ENCODE results near the gene KCNB1. TPM values are rescaled to one million over a fixed set of nuclear protein-coding genes. Genes with fewer than 3 reads are reported as not detected.

The KCNB1 gene
- total and polyA plus RNA-seq, 2 experiments from 2014 or later, result 0.11 to 0.13 TPM

DNA sequence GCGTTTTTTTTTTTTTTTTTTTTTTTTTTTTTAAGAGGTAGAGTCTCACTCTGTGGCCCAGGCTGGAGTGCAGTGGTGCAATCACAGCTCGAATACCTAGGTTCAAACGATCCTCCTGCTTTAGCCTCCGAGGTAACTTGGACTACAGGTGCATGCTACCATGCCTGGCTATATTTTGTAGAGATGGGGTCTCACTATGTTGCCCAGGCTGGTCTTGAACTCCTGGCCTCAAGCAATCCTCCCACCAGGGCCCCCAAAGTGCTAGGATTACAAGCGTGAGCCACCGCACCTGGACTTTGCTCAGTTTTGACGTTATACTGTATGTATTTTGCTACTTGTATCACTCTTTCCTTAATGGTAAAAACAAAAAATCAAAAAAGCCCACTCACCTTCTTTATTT lies 103.1 kb downstream of the KCNB1 start:
- no peak for DNase-seq
- no peak overlapping the region for H3K4me3 ChIP-seq
- H3K9me2 ChIP-seq (ENCODE audit: insufficient read depth), result no peaks in the 10 kb centered on the region
- H3K79me2 ChIP-seq (ENCODE audit: insufficient read depth), result no peaks in the 10 kb centered on the region
- no peaks in the 10 kb centered on the region for H3K9me3 ChIP-seq (ENCODE audit: low read depth)
- H3K27ac ChIP-seq, result no peak overlapping the region
- 79 to 81% methylated on average over 7 of the region's 7 CpGs for WGBS, 2 experiments (ENCODE audit: low coverage in 1 of 2, low lambda C conversion rate in 2 of 2, missing lambda C conversion rate in 2 of 2)
- H3K4me1 ChIP-seq (ENCODE audit: insufficient read depth), result no peaks in the 10 kb centered on the region
- H4K20me1 ChIP-seq (ENCODE audit: insufficient read depth), result no peaks in the 10 kb centered on the region
- no peaks in the 10 kb centered on the region for H3K36me3 ChIP-seq (ENCODE audit: low read depth)
- H3K4me2 ChIP-seq (ENCODE audit: unreplicated experiment), result no peak overlapping the region
- H2AFZ ChIP-seq, result no peak overlapping the region
- H3K9ac ChIP-seq, result no peak overlapping the region
- H3F3A ChIP-seq (ENCODE audit: insufficient read depth), result no peaks in the 10 kb centered on the region
- no peaks in the 10 kb centered on the region; the same call in 1 of the 2 replicates for H3K27me3 ChIP-seq (replicated peaks; ENCODE audit: insufficient read depth)
- TF ChIP-seq EZH2phosphoT487 (IDR thresholded peaks at IDR 0.05; ENCODE audit: insufficient read depth, low read depth), result no peak
- TF ChIP-seq EZH2 (IDR thresholded peaks at IDR 0.05; ENCODE audit: insufficient read depth, poor library complexity, severe bottlenecking), result no peak
- in situ Hi-C loops (cut with MboI), result no loop called here

- H3K36me3 ChIP-seq (ENCODE audit: low read depth), result no peaks in the 10 kb centered on the region
- peaks cover 4% of the 10 kb centered on the region; the same call in 1 of the 2 replicates for H3K27me3 ChIP-seq (replicated peaks; ENCODE audit: insufficient read depth)
- no peaks in the 10 kb centered on the region for H3F3A ChIP-seq (ENCODE audit: insufficient read depth)
- DNase-seq, result no peak
- H3K79me2 ChIP-seq (ENCODE audit: insufficient read depth), result no peaks in the 10 kb centered on the region
- in situ Hi-C loops (cut with MboI), result no loop called here
- H3K4me1 ChIP-seq (ENCODE audit: insufficient read depth), result no peaks in the 10 kb centered on the region
- WGBS, 2 experiments (ENCODE audit: low coverage in 1 of 2, low lambda C conversion rate in 2 of 2, missing lambda C conversion rate in 2 of 2), result 61 to 63% methylated on average over 4 of the region's 4 CpGs
- H2AFZ ChIP-seq, result no peak overlapping the region
- no peak overlapping the region for H3K9ac ChIP-seq
- no peak for TF ChIP-seq EZH2phosphoT487 (IDR thresholded peaks at IDR 0.05; ENCODE audit: insufficient read depth, low read depth)
- TF ChIP-seq EZH2 (IDR thresholded peaks at IDR 0.05; ENCODE audit: insufficient read depth, poor library complexity, severe bottlenecking), result no peak
- no peaks in the 10 kb centered on the region for H3K9me2 ChIP-seq (ENCODE audit: insufficient read depth)
- H4K20me1 ChIP-seq (ENCODE audit: insufficient read depth), result no peaks in the 10 kb centered on the region
- no peak overlapping the region for H3K27ac ChIP-seq
- H3K9me3 ChIP-seq (ENCODE audit: low read depth), result no peaks in the 10 kb centered on the region
- no peak overlapping the region for H3K4me2 ChIP-seq (ENCODE audit: unreplicated experiment)
- H3K4me3 ChIP-seq, result no peak overlapping the region
Measured at GRCh38 chr20:49377326-49377725, 105.1 kb downstream of the KCNB1 start.

GRCh38 chr20:49375170-49375569 lies 107.3 kb downstream of the KCNB1 start:
- DNase-seq, result no peak
- WGBS, 2 experiments (ENCODE audit: low coverage in 1 of 2, low lambda C conversion rate in 2 of 2, missing lambda C conversion rate in 2 of 2), result 67 to 78% methylated on average over 3 of the region's 3 CpGs
- no peaks in the 10 kb centered on the region for H3K9me3 ChIP-seq (ENCODE audit: low read depth)
- no peaks in the 10 kb centered on the region for H3K79me2 ChIP-seq (ENCODE audit: insufficient read depth)
- H3K9ac ChIP-seq, result no peak overlapping the region
- no peaks in the 10 kb centered on the region for H3K9me2 ChIP-seq (ENCODE audit: insufficient read depth)
- TF ChIP-seq EZH2phosphoT487 (IDR thresholded peaks at IDR 0.05; ENCODE audit: insufficient read depth, low read depth) (no peak), EZH2 (IDR thresholded peaks at IDR 0.05; ENCODE audit: insufficient read depth, poor library complexity, severe bottlenecking) (no peak)
- H2AFZ ChIP-seq, result no peak overlapping the region
- no peak overlapping the region for H3K4me3 ChIP-seq
- no peaks in the 10 kb centered on the region for H3K36me3 ChIP-seq (ENCODE audit: low read depth)
- in situ Hi-C loops (cut with MboI), result no loop called here
- H4K20me1 ChIP-seq (ENCODE audit: insufficient read depth), result no peaks in the 10 kb centered on the region
- no peak overlapping the region for H3K27ac ChIP-seq
- no peak overlapping the region for H3K4me2 ChIP-seq (ENCODE audit: unreplicated experiment)
- no peaks in the 10 kb centered on the region for H3K4me1 ChIP-seq (ENCODE audit: insufficient read depth)
- no peaks in the 10 kb centered on the region for H3F3A ChIP-seq (ENCODE audit: insufficient read depth)
- peaks cover 14% of the 10 kb centered on the region for H3K27me3 ChIP-seq (replicated peaks; ENCODE audit: insufficient read depth)

GRCh38 chr20:49372095-49372734 lies 110.3 kb downstream of the KCNB1 start:
- no peaks in the 10 kb centered on the region for H3K9me2 ChIP-seq (ENCODE audit: insufficient read depth)
- H3K27me3 ChIP-seq (replicated peaks; ENCODE audit: insufficient read depth), result peaks cover 31% of the 10 kb centered on the region
- in situ Hi-C loops (cut with MboI), result no loop called here
- no peaks in the 10 kb centered on the region for H3F3A ChIP-seq (ENCODE audit: insufficient read depth)
- H3K36me3 ChIP-seq (ENCODE audit: low read depth), result no peaks in the 10 kb centered on the region
- TF ChIP-seq EZH2 (IDR thresholded peaks at IDR 0.05; ENCODE audit: insufficient read depth, poor library complexity, severe bottlenecking) (no peak), EZH2phosphoT487 (IDR thresholded peaks at IDR 0.05; ENCODE audit: insufficient read depth, low read depth) (no peak)
- WGBS, 2 experiments (ENCODE audit: low coverage in 1 of 2, low lambda C conversion rate in 2 of 2, missing lambda C conversion rate in 2 of 2), result 73 to 75% methylated on average over 9 of the region's 9 CpGs
- no peak overlapping the region for H2AFZ ChIP-seq
- H3K79me2 ChIP-seq (ENCODE audit: insufficient read depth), result no peaks in the 10 kb centered on the region
- no peaks in the 10 kb centered on the region for H3K9me3 ChIP-seq (ENCODE audit: low read depth)
- no peak overlapping the region for H3K27ac ChIP-seq
- no peak for DNase-seq
- no peak overlapping the region for H3K9ac ChIP-seq
- H3K4me3 ChIP-seq, result no peak overlapping the region
- no peak overlapping the region for H3K4me2 ChIP-seq (ENCODE audit: unreplicated experiment)
- no peaks in the 10 kb centered on the region for H3K4me1 ChIP-seq (ENCODE audit: insufficient read depth)
- H4K20me1 ChIP-seq (ENCODE audit: insufficient read depth), result no peaks in the 10 kb centered on the region
